HG03520 (cell line): Measurements from ENCODE around the gene PEX1.
"Not testable (repeated sequence)": the region's sequence is repeated elsewhere in the genome, so short reads cannot be mapped to it uniquely, and the experiment has no call there.

Source experiments
- ATAC-seq: cut with Tn5 transposase; IDR thresholded peaks from one replicate; pipeline ENCODE4 v1.9.1; 2021; ENCODE audit warnings: mild to moderate bottlenecking, moderate library complexity; ENCODE audit not compliant: unreplicated experiment

The PEX1 gene

DNA sequence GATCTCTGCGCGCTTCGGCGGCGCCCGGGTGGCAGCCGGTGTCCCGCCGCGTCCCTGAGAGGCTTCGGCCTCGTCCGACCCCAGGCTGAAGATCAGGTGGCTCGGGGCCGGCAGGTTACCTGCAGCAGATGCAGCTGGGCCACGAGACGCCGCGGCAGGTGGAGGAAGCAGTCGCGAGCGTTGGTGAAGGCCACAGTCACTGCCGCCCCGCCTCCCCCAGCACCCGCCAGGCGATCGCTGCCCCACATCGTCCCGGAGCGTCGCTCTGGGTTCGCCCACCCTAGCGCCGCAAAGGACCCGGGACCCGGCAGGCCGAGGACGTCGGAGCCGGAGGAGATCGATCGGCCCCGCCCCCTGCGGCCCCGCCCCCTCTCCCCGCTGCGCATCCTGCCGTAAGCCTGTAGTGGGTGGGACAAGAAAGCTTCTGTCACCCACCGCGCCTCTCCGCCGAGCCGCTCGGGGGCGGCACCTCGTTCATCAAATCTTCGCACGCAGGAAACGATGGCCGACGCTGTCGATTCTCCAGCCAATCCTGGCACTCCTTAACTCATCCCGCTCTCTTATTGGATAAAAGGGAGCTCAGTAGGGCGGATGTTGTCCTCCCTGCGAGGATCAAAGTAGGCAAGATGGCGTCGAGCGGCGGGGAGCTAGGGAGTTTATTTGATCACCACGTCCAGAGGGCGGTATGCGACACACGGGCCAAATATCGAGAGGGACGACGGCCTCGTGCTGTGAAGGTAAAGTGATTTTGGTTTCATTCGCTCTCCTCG is at the start of gene PEX1, which contains the start of gene RBM48:
PEX1 (minus strand) TSS at position 333 of the 770 bp plus-strand sequence; CDS start at position 248, 85 bp downstream.
RBM48 (plus strand) TSS at position 608 of the 770 bp plus-strand sequence; CDS start at position 627, 19 bp downstream.
- peak; percentile 93 for ATAC-seq

DNA sequence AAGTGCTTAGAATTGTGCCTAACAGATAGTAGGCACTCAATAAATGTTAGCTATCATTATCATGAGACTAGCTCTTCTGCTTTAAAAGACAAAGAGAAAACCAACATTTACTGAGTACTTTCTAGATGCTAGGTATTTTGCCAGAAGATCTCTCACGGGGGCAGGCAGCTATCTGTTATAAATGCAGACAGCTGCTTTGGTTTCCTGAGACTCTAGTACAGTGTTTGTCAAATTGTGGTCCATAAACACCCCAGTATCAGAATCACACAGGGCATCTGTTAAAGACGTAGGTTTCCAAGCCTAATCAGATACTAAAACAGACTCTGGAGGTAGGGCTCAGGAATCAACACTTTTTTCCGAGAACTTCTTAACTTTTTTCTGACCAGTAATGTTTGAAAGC is 48.0 kb upstream of the PEX1 start:
- ATAC-seq, result no peak

DNA sequence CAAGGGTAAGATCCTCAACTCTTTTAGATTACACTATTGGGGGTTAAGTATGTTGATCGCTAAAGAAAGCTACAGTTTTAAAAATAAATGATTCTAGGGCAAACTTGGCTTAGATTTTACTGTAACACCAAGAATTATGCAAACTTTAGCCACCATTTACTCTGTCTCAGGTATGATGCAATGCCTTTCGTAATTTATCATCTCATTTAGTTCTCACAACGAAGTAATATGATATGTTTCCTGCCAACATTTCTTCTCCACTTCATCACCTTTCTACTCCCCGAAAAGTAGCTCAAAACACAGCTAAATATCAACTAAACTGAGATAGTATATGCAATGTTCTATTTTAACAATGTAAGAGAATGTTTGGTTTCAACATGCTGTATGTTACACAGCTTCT is 40.8 kb upstream of the PEX1 start:
- no peak for ATAC-seq

DNA sequence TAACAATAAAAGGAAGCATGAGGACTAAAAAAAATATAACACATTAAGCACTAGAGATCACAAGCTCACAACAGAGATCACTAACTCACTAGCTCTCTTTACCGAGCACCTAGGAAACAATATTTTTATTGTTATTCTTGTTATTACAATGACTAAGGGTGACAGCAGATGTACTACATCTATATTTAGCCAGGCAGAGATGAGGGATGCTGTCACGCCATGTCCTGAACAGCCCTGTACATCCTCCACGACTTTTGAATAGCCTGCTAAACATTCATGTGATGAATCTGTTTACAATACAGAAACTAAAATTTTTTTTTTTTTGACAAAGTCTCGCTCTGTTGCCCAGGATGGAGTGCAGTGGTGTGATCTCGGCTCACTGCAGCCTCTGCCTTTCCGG is 39.1 kb upstream of the PEX1 start:
- ATAC-seq, result no peak

DNA sequence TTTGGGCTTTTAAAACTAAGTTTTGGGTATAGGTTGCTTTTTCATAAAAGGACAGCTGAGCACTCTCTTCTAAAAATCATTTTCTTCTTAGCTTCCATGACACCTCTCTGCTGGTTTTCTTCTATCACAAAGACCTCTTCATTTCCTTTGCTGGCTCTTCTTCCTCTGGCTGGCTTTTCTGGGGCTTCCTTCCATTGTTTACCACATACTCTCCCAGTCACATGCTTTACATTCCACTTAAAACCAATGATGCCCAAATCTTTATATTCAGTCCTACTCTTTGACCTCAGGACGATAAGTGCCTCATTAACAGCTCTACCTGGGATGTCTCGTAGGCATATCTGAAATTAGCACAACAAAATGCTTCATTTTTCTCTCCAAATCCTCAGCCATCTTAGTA is 35.0 kb upstream of the PEX1 start:
- no peak for ATAC-seq

DNA sequence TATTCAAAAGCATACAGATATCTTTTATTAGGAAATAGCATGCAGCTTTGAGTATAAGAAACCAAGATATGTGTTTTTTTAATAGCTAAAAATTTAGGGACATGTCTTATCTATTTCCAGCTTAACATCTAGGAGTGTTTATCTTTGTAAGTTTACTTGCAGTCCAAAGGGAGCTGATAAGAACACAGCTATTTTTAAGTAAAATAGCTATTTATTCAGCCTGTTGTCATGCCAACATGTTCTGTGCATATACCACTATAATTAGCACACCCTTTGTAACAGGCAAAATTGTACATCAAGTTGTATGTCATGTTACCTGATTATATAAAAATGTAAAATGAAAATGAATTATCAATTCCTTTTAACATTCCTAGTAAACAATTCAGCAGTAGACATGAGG is 32.3 kb upstream of the PEX1 start:
- ATAC-seq, result no peak

DNA sequence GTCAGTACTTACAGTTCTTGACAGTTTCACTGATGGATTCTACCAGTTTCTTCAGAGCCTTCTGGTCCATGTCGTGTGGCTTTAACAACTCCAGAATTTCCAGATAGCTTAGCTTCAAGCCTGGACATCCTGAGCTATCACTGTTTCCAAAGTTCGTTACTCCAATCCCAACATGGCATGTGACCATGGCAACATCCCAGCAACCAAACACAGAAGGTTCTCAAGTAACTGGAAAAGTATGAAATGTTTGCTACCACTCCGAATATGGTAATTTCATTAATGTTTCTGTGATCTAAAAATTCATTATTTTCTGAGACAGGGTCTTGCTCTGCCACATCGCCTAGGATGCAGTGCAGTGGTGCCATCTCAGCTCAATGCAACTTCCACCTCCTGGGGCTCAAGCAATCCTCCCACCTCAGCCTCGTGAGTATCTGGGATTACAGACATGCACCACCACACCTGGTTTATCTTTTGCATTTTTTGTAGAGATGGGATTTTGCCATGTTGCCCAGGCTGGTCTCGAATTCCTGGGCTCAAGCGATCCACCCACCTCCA is 29.6 kb upstream of the PEX1 start:
- ATAC-seq, result no peak

DNA sequence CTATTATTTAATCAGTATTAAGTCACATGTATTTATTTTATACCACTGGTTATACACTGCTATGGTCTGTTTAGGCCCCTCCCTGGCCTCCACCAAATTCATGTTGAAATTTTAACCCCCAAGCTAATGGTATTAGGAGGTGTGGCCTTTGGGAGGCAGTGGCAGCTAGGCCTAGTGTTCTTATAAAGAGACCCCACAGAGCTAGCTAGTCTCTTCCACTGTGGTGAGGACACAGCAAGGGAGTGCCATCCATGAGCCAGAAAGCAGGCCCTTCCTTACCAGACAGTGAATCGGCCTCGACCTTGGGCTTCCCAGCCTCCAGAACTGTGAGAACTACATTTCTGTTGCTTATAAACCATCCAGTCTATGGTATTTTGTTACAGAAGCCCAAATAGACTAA is 28.9 kb upstream of the PEX1 start:
- ATAC-seq, result no peak

DNA sequence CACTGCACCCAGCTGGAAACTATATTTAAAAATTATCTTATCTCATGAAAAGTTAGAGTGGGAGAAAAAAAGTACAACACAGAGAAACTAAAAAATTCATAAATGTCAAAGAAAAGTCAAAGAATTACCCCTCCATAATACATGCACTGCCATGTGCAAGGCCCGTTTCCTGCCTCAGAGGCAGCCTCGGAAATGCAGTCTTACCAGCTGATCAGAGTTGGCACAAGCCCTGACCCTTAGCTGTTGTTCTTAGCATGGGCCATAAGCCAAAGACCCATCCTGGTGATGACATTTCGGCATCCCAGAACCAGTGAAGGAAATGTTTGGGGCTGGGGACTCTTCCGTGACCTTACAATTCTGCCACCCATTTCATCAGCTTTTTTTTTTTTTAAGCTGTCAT is 21.9 kb upstream of the PEX1 start:
- ATAC-seq, result no peak

DNA sequence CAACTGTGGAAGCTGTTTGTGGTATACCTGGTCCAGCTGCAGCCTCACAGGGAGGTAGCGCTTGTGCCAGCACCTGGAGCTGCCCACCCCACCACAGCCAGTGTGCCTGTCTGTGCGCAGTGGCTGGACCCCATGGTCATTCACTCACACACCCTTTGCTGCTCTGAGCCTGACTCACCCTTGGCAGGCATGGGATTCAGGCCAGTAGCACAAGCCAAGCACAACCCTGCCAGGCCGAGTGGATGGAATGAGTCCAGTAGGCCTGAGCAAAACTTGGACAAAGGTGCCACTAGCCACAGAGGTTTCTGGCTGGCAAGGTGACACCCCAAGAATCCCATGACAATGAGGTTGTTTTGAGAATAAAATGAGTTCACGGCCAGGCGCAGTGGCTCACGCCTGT is 19.3 kb upstream of the PEX1 start:
- no peak for ATAC-seq

DNA sequence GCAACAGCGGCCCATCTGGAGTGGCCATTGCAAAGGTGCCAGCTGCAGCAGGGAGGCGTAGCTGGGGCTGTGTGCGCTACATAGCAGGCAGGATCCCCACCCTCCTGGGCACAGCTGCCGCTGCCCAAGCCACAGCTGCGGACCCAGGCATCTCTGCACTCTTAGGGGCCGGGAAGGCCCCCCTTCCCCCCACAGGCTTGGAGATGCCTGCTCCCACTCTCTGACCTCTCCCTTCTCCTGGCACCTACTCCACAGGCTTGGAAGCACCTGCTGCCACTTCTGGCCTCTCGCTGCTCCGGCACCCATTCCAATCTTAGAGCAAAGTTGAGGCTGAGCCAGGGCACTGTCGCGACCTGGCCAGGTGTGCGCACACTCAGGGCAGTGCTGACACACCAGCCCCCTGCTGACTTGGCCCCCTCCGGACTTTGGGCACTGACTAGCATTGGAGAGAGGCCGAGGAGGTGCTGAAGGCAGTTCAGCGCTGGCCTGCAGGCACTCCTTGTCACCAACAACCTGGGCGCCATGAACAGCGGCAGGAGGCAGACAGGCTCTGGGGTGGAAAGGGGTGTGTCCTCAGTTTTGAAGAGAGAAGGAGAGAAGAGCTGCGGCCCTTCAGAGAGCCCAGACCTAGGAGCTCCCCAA is 18.7 kb upstream of the PEX1 start:
- no peak for ATAC-seq

DNA sequence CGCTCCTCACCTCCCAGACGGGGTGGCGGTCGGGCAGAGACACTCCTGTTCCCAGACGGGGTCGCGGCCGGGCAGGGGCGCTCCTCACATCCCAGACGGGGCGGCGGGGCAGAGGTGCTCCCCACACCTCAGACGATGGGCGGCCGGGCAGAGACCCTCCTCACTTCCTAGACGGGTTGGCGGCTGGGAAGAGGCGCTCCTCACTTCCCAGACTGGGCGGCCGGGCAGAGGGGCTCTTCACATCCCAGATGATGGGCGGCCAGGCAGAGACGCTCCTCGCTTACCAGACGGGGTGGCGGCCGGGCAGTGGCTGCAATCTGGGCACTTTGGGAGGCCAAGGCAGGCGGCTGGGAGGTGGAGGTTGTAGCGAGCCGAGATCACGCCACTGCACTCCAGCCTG is 16.8 kb upstream of the PEX1 start:
- not testable (repeated sequence) for ATAC-seq

DNA sequence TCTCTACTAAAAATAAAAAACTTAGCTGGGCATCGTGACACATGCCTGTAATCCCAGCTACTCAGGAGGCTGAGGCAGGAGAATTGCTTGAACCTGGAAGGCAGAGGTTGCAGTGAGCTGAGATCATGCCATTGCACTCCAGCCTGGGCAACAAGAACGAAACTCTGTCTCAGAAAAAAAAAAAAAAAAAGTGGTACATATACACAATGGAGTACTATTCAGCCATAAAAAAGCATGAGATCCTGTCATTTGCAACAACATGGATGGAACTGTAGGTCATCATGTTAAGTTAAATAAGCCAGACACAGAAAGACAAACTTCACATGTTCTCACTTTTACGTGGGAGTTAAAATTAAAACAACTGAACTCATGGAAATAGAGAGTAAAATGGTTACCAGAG is 15.2 kb upstream of the PEX1 start:
- not testable (repeated sequence) for ATAC-seq

DNA sequence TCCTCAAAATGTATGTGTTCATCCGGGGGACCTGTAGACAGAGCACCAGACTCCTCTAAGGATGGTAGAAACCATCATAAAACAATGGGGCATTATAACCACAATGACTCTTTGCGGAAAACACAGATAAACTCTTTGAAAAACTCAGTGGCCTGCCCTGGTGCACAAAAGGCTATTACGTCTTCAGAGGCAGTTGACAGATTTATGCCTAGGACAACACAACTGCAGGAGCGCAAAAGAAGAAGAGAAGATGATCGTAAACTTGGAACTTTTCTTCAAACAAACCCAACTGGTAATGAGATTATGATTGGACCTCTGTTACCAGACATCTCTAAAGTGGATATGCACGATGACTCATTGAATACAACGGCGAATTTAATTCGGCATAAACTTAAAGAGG is 6.3 kb upstream of the PEX1 start:
- ATAC-seq, result no peak

DNA sequence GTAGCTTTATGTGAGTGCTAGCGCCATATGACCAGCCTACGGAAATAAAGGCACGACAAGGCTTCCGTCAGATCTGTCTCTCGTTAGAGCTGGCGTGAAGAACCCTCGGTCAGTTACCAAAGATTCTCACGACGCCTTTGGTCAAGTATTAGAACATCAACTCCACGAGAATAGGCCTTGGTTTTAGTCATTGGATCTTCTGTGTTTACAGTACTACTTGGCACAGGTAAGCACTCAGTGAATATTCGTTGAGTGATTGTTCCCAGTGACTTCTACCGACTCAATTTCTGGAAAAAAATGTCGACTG is 591 bp upstream of the PEX1 start:
- ATAC-seq, result peak; percentile 1

DNA sequence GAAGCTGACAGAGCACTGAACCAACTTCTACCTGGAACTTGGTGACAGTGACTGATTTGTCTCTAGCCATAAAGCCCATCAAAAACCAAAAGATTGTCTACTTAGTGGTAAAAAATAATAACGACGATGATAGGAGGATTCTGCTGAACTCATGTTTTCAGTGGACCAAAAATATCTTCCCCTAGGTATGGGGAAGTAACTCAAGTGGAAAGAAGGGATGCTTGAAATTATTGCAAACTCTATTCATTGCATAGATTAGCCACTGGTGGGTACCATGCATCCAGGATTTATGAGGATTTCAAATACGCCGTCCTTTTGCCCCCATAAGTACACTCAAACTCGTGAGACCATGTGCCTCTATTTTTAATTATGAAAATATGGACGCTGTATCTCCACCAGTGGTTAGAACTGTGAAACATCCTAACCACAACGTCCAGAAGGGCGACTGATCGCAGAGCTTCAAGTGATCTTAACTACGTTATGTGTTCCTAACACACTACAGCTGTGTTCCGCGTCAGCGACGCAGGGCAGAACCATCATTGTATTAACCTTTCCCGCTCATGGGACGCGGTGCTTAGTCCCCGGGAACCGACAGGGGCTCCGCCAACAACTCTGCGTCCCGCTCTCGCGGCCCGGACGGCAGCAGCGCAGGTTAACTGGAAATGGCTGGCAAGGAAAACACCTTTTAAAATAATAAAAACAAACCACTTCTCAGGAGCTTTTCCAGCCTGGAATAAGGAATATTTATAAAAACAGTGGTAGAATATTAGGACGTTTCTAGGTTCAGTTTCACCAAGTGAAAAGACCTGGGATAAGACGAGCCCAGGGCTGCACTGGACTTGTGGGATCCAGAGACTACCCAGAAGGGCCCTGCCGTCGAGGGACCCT is 776 bp downstream of the PEX1 start:
- ATAC-seq, result peak; percentile 36

DNA sequence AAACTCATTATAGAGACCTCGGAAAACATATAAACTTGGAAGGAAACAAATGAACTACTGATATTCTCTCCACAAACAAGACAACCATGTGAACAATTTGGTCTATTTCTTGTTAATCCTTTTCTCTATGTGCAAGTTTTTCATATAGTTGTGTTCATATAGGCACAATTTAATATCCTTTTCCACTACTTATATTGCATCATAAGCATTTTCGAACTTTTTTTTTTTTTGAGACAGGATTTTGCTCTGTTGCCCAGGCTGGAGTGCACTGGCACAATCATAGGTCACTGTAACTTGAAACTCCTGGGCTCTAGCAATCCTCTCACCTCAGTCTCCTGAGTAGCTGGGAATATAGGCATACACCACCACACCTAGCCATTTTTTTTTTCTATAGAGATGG is 5.2 kb downstream of the PEX1 start:
- no peak for ATAC-seq

DNA sequence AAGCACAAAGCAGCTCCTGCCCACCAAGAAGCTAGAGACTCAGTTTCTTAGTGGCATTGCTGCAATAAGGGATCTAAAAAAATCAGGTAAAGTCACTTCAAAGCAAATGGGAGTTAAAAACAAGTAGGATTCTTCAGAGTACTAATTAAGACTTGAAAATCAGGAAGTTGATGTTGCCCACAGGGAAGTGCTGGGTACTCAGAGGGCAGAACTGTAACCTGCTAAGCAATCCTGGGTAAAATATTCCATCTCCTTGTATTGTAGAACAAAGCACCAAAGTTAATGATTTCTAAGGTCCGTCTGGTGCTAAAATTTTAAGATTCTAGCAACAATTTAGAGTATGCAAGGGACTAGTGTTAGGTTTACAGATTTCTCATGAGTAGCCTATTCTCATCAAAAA is 8.3 kb downstream of the PEX1 start:
- no peak for ATAC-seq

DNA sequence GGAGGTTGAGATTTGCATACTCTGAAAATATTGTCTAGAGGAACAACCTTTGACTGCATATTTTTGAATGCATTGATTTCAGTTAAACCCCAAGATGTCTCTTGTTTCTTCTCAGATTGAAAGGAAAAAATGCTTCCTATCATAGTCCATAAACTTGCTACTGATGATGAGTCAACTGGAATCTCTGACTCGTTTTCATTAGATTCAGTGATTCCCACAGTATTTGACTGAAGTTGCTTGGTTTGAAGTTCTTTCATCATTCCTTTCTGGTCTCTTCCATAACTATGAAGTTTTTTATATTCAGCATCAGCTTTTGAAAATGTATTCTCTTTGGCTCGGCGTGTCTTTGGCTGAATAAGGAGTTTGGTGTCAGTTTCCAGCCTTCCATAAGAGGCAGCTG is 10.7 kb downstream of the PEX1 start:
- ATAC-seq, result no peak

DNA sequence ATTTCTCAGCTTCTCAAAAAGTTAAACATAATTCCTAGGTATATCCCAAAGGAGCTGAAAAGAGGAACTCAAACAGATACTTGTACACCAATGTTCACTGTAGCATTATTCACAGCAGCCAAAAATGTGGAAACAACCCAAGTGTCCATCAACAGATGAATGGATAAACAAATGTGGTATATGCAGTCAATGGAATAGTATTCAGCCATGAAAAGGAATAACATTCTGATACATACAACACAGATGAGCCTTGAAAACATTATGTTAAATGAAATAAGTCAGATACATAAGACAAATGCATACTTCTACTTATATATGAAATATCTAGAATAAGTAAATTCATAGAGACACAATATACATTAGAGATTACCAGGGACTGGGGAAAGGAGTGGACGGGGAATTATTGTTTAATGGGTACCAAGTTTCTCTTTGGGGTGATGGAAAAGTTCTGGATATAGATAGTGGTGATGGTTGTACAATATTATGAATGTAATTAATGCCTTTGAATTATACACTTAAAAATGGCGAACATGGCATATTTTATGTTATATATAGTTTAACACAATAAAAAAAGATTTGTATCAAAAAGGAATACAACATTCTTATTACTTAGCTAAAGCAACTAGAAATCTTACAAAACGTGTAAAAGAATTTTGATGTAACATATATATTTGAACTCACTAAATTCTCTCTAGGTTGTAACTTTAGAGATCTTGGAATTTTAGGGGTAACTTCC is 15.0 kb downstream of the PEX1 start:
- ATAC-seq, result no peak

DNA sequence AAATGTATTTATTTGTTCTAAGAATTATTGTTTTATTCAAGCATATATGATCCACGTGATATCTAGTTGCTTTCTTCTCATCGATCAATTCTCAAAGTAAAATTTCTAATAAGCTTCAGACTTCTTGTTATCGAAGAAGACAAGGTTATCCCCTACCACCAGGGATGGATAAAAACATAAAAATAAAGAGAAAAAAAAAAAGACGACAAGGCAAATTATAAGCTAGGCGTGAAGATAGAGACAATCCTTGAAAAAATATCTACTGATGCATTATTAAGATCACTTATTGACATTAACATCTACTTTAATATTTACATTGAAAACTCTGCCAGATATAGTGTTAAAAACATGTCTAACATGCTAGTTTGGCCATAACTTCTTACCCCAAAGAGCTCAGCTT is 19.4 kb downstream of the PEX1 start:
- no peak for ATAC-seq
